K562 (cell line): ENCODE measurements around the gene NAA15. TPM values are rescaled to one million over a fixed set of nuclear protein-coding genes. Genes with fewer than 3 reads are reported as not detected.

Experiments
- ATAC-seq: fragments of 200-7000 bp; cut with Tn5 transposase; 3 replicates; pipeline ENCODE4 v1.9.1; 2020; ENCODE audit warnings: moderate library complexity
- BruUV-seq: library from RNA; stranded (reverse); fragments of 400-500 nt; replicated peaks from 2 replicates; lab custom pipeline; 2021; lab: Mats Ljungman, UMichigan
- CTCF ChIA-PET: fragments of 300-600 bp; formaldehyde crosslinking; extraction: SDS; loops from one replicate; lab custom pipeline; 2021; ENCODE audit warnings: low intra/inter-chr PET ratio; lab: Yijun Ruan, JAX
- POLR2A ChIA-PET: fragments of 300-600, 350-650 bp; sonication (Branson Sonifier 250); formaldehyde crosslinking; extraction: SDS; loops from one replicate; lab custom pipeline; 2021; ENCODE audit warnings: antibody characterized with exemption, inconsistent platforms; lab: Yijun Ruan, JAX
- DNase-seq, 4 experiments: peaks; one replicate each; pipeline versions ENCODE4 v3.0.0 to v3.0.0-alpha.2; 2011 to 2018; ENCODE audit warnings: low spot score in 3 of 4, mixed read lengths in 3 of 4; ENCODE audit errors: extremely low read depth in 1 of 4
- FAIRE-seq: peaks from 2 replicates; lab custom pipeline; 2011; peaks lifted over from hg19 to GRCh38; lab: Jason Lieb, UNC
- H2AFZ ChIP-seq: 2 replicates; pipeline ENCODE4 v1.6.0; 2011; ENCODE audit warnings: low read depth, low read length, control low read depth, inconsistent platforms
- H3K27ac ChIP-seq: fragments of 200-600 bp; 3 replicates; pipeline ENCODE4 v1.8.0; 2011; ENCODE audit warnings: low read depth, mild to moderate bottlenecking, control low read depth, inconsistent platforms, low read length, moderate library complexity, mixed read lengths; ENCODE audit errors: extremely low read depth
- H3K27me3 ChIP-seq, 2 experiments: fragments of 300-600 bp in 1 of 2; 2 replicates in 1 of 2; 3 replicates in 1 of 2; pipeline versions ENCODE4 v1.6.0 to v1.8.0; 2011; ENCODE audit warnings: inconsistent platforms in 2 of 2, low read length in 2 of 2, mild to moderate bottlenecking in 1 of 2, mixed read lengths in 1 of 2, moderate library complexity in 1 of 2; ENCODE audit not compliant: control insufficient read depth in 2 of 2, insufficient read depth in 2 of 2
- H3K36me3 ChIP-seq: fragments of 300-600 bp; 3 replicates; pipeline ENCODE4 v1.8.0; 2011; ENCODE audit warnings: mild to moderate bottlenecking, low read length, inconsistent platforms; ENCODE audit not compliant: control insufficient read depth, insufficient read depth
- H3K4me1 ChIP-seq, 2 experiments: fragments of 200-600 bp in 1 of 2; replicated peaks in 1 of 2; 2 replicates in 1 of 2; 3 replicates in 1 of 2; pipeline versions ENCODE4 v1.5.1 to v1.8.0; 2011; ENCODE audit warnings: inconsistent platforms in 2 of 2, low read length in 2 of 2, mild to moderate bottlenecking in 1 of 2, mixed read lengths in 1 of 2, moderate library complexity in 1 of 2; ENCODE audit not compliant: control insufficient read depth in 2 of 2, insufficient read depth in 2 of 2
- H3K4me2 ChIP-seq: 2 replicates; pipeline ENCODE4 v1.6.1; 2011; ENCODE audit warnings: low read length, control low read depth, inconsistent platforms, mixed read lengths; ENCODE audit not compliant: insufficient read depth
- H3K4me3 ChIP-seq: fragments of 200-600 bp; sonication (generic), shearing (Covaris generic); 2 replicates; pipeline ENCODE4 v1.5.1; 2016; ENCODE audit warnings: control low read depth, inconsistent platforms
- H3K79me2 ChIP-seq: fragments of 200-600 bp; 3 replicates; pipeline ENCODE4 v1.8.0; 2011; ENCODE audit warnings: low read length, inconsistent platforms; ENCODE audit not compliant: control insufficient read depth, insufficient read depth
- H3K9ac ChIP-seq, 2 experiments: 2 replicates each; pipeline versions ENCODE4 v1.6.0 to v1.6.1; 2011; ENCODE audit warnings: low read depth in 2 of 2, low read length in 2 of 2, control low read depth in 1 of 2, inconsistent platforms in 1 of 2, mild to moderate bottlenecking in 1 of 2, mixed read lengths in 1 of 2; ENCODE audit not compliant: insufficient read depth in 1 of 2
- H3K9me1 ChIP-seq: one replicate; pipeline ENCODE4 v1.6.0; 2011; ENCODE audit warnings: inconsistent platforms, mild to moderate bottlenecking, low read length, moderate library complexity; ENCODE audit not compliant: control insufficient read depth, insufficient read depth
- H3K9me3 ChIP-seq: replicated peaks from 2 replicates; pipeline ENCODE4 v1.5.1; 2011; ENCODE audit warnings: low read depth, low read length, inconsistent platforms; ENCODE audit not compliant: control insufficient read depth, insufficient read depth
- H4K20me1 ChIP-seq: replicated peaks from 2 replicates; pipeline ENCODE4 v1.6.1; 2011; ENCODE audit warnings: low read length, inconsistent platforms, mixed read lengths; ENCODE audit not compliant: control insufficient read depth, insufficient read depth
- BACH1 ChIP-seq: fragments of 200-800 bp; sonication (Bioruptor generic); IDR thresholded peaks from 2 replicates; pipeline ENCODE4 v1.6.1; 2016; ENCODE audit warnings: missing genetic modification characterization, missing compliant biosample characterization
- C11orf30 ChIP-seq: fragments of 450-650 bp; IDR thresholded peaks from 2 replicates; pipeline ENCODE4 v1.6.1; 2016; ENCODE audit warnings: low read depth, mild to moderate bottlenecking
- CBFA2T3 ChIP-seq: fragments of 450-650 bp; IDR thresholded peaks from 2 replicates; pipeline ENCODE4 v1.6.1; 2017
- HDGF ChIP-seq: fragments of 450-650 bp; IDR thresholded peaks from 2 replicates; pipeline ENCODE4 v1.6.1; 2016
- SMAD3 ChIP-seq: fragments of 450-650 bp; formaldehyde crosslinking; conservative IDR thresholded peaks from 2 replicates; pipeline ENCODE4 v1.4.0; 2020; ENCODE audit warnings: mild to moderate bottlenecking
- SNIP1 ChIP-seq: fragments of 450-650 bp; IDR thresholded peaks from 2 replicates; pipeline ENCODE4 v1.7.1; 2017; ENCODE audit warnings: low read depth, mild to moderate bottlenecking
- THAP12 ChIP-seq: fragments of 250-450 bp; sonication (Bioruptor Pico); IDR thresholded peaks from 2 replicates; pipeline ENCODE4 v1.9.0; 2021; ENCODE audit warnings: mild to moderate bottlenecking, inconsistent platforms
- XRCC5 ChIP-seq: fragments of 200-400 bp; formaldehyde crosslinking; IDR thresholded peaks from 2 replicates; pipeline ENCODE4 v1.6.1; 2017; ENCODE audit warnings: low read depth, mild to moderate bottlenecking, low read length
- ZC3H4 ChIP-seq: sonication (generic); formaldehyde crosslinking; IDR thresholded peaks from 2 replicates; pipeline ENCODE4 v1.9.0; 2021; ENCODE audit warnings: missing genetic modification reagents, borderline replicate concordance
- ZNF134 ChIP-seq: fragments of 250-450 bp; sonication (Bioruptor Pico); conservative IDR thresholded peaks from 2 replicates; pipeline ENCODE4 v1.4.0; 2020
- ZNF184 ChIP-seq: sonication (generic); formaldehyde crosslinking; IDR thresholded peaks from 2 replicates; pipeline ENCODE4 v1.5.0; 2020; ENCODE audit warnings: missing genetic modification reagents
- ZNF316 ChIP-seq: fragments of 450-650 bp; IDR thresholded peaks from 2 replicates; pipeline ENCODE4 v1.6.1; 2016
- ZZZ3 ChIP-seq: fragments of 450-650 bp; IDR thresholded peaks from 2 replicates; pipeline ENCODE4 v1.6.1; 2016; ENCODE audit warnings: antibody characterized with exemption, mild to moderate bottlenecking, moderate library complexity
- in situ Hi-C: fragments of 300-500 bp; cut with MboI; formaldehyde crosslinking; loops from 4 replicates; pipeline ENCODE4 v1.15.0; 2018; ENCODE audit warnings: inconsistent platforms, mixed read lengths
- intact Hi-C: fragments of 100-400 bp; cut with micrococcal nuclease; formaldehyde crosslinking; loops from 2 replicates; pipeline ENCODE4 v1.14.2; 2022
- polyA plus RNA-seq, 8 experiments: library from polyadenylated mRNA; depleted of rRNA in 4 of 8; stranded (reverse) in 5 of 8; unstranded in 3 of 8; fragments of >200 nt; fragmentation: Nextera tagmentation in 2 of 8; fragmentation: Illumina TruSeq in 1 of 8; extraction: Ambion mirVana in 2 of 8; extraction: Trizol in 1 of 8; gene quantifications; 2 replicates each; pipeline versions ENCODE4 v1.2.1 to v1.2.3, GENCODE V29; 2011 to 2014; ENCODE audit warnings: inconsistent platforms in 1 of 8, missing spikeins in 1 of 8
- total RNA-seq, 7 experiments: library from RNA; depleted of rRNA in 6 of 7; stranded (reverse); fragments of >200 nt in 6 of 7; fragmentation: Illumina TruSeq in 2 of 7; extraction: Trizol in 2 of 7; gene quantifications; 2 replicates each; pipeline versions ENCODE4 v1.2.1 to v1.2.3, GENCODE V29; 2011 to 2021; ENCODE audit warnings: low replicate concordance in 1 of 7
- TF ChIP-seq, protein P1 (sequence below): fragments of 200-800 bp; sonication (Bioruptor generic); IDR thresholded peaks from 2 replicates; pipeline ENCODE4 v1.6.1; 2017; ENCODE audit warnings: missing genetic modification characterization, missing compliant biosample characterization
- TF ChIP-seq, protein P2 (sequence below): fragments of 200-800 bp; sonication (Bioruptor generic); IDR thresholded peaks from 2 replicates; pipeline ENCODE4 v1.6.1; 2016; ENCODE audit warnings: missing genetic modification characterization, missing compliant biosample characterization

The NAA15 gene
- total and polyA plus RNA-seq, 9 of the 15 experiments (the other 6 are each of a cell fraction or from before 2014, with no cell fraction given): 37.8 to 117 (median 63.2) TPM

DNA sequence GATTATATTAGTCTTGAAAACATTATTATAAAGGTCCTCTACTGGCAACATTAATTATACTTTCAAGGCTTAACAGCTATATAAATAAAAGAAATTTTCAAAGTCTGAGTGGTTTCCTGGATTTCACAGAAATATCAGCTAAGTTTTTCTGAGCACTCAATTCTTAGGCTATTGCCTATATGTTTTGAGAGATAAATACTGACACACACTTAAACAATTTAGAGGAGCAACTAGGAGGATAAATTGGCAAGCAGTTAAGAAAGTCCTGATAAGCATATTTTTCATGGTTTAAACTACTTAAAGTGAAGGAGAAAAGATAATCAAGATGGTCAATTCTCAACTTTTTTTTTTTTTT is 18.6 kb upstream of the NAA15 start:
- no peak overlapping the region for H2AFZ ChIP-seq
- H3K9me3 ChIP-seq: no peaks in the 10 kb centered on the region
- in situ Hi-C loops: no loop called here
- H3K4me2 ChIP-seq: no peak overlapping the region
- no TSS peak for BruUV-seq
- ChIA-PET CTCF (no interaction called here), POLR2A (interaction anchor here (1.2 to 1.9 kb wide), 2 partner anchors 13 to 16 kb away, joined by 4 to 7 read pairs; no protein-coding TSS in a partner anchor)
- H3K9me1 ChIP-seq: no peaks in the 10 kb centered on the region
- H3K9ac ChIP-seq: no peak overlapping the region
- no peaks in the 10 kb centered on the region for H4K20me1 ChIP-seq
- no peak for FAIRE-seq
- no peak for ATAC-seq
- H3K27ac ChIP-seq: no peak overlapping the region
- no peak for DNase-seq
- no peaks in the 10 kb centered on the region for H3K27me3 ChIP-seq
- H3K4me3 ChIP-seq: no peak overlapping the region
- intact Hi-C loops: no loop called here
- H3K36me3 ChIP-seq: no peaks in the 10 kb centered on the region
- H3K4me1 ChIP-seq: no peaks in the 10 kb centered on the region; a peak in 1 of 5 replicates
- TF ChIP-seq C11orf30 (0 out of 2 replicates have a peak, but pooled peaks have one; percentile 4), SNIP1 (no peak), BACH1 (no peak), ZC3H4 (CRISPR knock-in tag) (no peak), SMAD3 (no peak), ZNF316 (0 out of 2 replicates have a peak, but pooled peaks have one; percentile 21), XRCC5 (no peak), ZZZ3 (no peak), ZNF184 (CRISPR knock-in tag) (no peak), HDGF (no peak), CBFA2T3 (peak; percentile 23; the same call in 1 of the 2 replicates), THAP12 (no peak), ZNF134 (CRISPR knock-in tag) (no peak)
- TF ChIP-seq, protein P1, sequence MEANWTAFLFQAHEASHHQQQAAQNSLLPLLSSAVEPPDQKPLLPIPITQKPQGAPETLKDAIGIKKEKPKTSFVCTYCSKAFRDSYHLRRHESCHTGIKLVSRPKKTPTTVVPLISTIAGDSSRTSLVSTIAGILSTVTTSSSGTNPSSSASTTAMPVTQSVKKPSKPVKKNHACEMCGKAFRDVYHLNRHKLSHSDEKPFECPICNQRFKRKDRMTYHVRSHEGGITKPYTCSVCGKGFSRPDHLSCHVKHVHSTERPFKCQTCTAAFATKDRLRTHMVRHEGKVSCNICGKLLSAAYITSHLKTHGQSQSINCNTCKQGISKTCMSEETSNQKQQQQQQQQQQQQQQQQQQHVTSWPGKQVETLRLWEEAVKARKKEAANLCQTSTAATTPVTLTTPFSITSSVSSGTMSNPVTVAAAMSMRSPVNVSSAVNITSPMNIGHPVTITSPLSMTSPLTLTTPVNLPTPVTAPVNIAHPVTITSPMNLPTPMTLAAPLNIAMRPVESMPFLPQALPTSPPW (CRISPR knock-in tag): no peak
- TF ChIP-seq, protein P2, sequence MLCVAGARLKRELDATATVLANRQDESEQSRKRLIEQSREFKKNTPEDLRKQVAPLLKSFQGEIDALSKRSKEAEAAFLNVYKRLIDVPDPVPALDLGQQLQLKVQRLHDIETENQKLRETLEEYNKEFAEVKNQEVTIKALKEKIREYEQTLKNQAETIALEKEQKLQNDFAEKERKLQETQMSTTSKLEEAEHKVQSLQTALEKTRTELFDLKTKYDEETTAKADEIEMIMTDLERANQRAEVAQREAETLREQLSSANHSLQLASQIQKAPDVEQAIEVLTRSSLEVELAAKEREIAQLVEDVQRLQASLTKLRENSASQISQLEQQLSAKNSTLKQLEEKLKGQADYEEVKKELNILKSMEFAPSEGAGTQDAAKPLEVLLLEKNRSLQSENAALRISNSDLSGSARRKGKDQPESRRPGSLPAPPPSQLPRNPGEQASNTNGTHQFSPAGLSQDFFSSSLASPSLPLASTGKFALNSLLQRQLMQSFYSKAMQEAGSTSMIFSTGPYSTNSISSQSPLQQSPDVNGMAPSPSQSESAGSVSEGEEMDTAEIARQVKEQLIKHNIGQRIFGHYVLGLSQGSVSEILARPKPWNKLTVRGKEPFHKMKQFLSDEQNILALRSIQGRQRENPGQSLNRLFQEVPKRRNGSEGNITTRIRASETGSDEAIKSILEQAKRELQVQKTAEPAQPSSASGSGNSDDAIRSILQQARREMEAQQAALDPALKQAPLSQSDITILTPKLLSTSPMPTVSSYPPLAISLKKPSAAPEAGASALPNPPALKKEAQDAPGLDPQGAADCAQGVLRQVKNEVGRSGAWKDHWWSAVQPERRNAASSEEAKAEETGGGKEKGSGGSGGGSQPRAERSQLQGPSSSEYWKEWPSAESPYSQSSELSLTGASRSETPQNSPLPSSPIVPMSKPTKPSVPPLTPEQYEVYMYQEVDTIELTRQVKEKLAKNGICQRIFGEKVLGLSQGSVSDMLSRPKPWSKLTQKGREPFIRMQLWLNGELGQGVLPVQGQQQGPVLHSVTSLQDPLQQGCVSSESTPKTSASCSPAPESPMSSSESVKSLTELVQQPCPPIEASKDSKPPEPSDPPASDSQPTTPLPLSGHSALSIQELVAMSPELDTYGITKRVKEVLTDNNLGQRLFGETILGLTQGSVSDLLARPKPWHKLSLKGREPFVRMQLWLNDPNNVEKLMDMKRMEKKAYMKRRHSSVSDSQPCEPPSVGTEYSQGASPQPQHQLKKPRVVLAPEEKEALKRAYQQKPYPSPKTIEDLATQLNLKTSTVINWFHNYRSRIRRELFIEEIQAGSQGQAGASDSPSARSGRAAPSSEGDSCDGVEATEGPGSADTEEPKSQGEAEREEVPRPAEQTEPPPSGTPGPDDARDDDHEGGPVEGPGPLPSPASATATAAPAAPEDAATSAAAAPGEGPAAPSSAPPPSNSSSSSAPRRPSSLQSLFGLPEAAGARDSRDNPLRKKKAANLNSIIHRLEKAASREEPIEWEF: no peak
- H3K79me2 ChIP-seq: no peaks in the 10 kb centered on the region
